Stomach (tissue), 4 donors: ENCODE results near the gene ZNF462.

Experiments used
- CTCF ChIP-seq, 7 experiments: fragments of 450-650 bp in 4 of 7; fragments of 200-600 bp in 3 of 7; sonication (generic) in 3 of 7; IDR thresholded peaks; one replicate each; pipeline ENCODE4 v1.5.1; 2016 to 2019; ENCODE audit warnings: antibody characterized with exemption in 7 of 7, control low read depth in 2 of 7, mild to moderate bottlenecking in 1 of 7
- EP300 ChIP-seq: sonication (generic); formaldehyde crosslinking; IDR thresholded peaks from one replicate; pipeline ENCODE4 v1.6.1; 2017; ENCODE audit warnings: antibody characterized with exemption
- POLR2A ChIP-seq, 4 donors: fragments of 450-650 bp; IDR thresholded peaks; one replicate each; pipeline ENCODE4 v1.6.1; 2016; ENCODE audit warnings: antibody characterized with exemption in 4 of 4, control low read depth in 2 of 4, mild to moderate bottlenecking in 1 of 4, moderate library complexity in 1 of 4
- POLR2AphosphoS5 ChIP-seq, 3 donors: sonication (generic); formaldehyde crosslinking; IDR thresholded peaks; one replicate each; pipeline ENCODE4 v1.6.1; 2016; ENCODE audit warnings: antibody characterized with exemption in 3 of 3

- no peak for TF ChIP-seq CTCF (IDR thresholded peaks at IDR 0.05)
- TF ChIP-seq POLR2A (IDR thresholded peaks at IDR 0.05) = no peak
- no peak for TF ChIP-seq POLR2AphosphoS5 (IDR thresholded peaks at IDR 0.05)
- TF ChIP-seq EP300 = no peak
These were observed 79.0 kb downstream of the ZNF462 start for GRCh38 chr9:106941916-106942315.
